HG03457 (cell line): ENCODE measurements around the gene DYRK2.

Experiments used
- ATAC-seq: cut with Tn5 transposase; IDR thresholded peaks from one replicate; pipeline ENCODE4 v1.9.1; 2021; ENCODE audit warnings: moderate number of reproducible peaks; ENCODE audit not compliant: unreplicated experiment

The DYRK2 gene

DNA sequence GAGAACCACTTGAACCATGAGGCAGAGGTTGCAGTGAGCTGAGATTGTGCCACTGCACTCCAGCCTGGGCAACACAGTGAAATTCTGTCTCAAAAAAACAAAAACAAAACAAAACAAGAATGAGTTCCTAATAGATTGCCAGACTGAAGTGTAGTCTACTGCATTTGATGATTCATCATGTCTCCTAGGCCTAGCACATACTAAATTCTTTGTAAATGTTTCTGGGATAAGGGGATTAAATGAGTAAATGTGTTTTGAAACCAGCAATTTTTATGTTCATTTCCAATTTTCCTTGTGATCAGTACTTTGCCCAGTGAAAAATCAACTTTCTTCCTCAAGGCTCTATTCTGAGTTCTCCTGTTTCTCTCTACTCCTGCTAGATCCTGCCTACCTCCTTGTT is 2.9 kb upstream of the DYRK2 start:
- ATAC-seq = no peak

DNA sequence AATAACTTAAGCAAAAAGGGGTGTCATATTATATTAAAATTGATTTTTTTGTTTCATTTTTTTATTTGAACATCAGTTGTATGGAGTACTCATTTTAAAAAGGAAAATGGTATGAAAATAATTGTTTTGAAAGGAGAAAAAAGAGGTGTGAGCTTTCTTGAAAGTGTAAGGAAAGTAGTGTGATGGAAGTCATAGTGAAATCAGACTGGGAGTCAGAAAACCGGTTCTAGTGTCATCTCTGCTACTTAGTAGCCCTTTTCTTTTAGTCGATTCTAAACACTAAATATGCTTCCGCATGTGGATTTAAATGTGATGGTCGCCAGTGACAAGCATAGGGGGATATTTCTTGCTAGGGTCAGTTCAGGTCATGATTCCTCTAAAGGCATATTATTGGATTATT is 1.8 kb upstream of the DYRK2 start:
- no peak for ATAC-seq

DNA sequence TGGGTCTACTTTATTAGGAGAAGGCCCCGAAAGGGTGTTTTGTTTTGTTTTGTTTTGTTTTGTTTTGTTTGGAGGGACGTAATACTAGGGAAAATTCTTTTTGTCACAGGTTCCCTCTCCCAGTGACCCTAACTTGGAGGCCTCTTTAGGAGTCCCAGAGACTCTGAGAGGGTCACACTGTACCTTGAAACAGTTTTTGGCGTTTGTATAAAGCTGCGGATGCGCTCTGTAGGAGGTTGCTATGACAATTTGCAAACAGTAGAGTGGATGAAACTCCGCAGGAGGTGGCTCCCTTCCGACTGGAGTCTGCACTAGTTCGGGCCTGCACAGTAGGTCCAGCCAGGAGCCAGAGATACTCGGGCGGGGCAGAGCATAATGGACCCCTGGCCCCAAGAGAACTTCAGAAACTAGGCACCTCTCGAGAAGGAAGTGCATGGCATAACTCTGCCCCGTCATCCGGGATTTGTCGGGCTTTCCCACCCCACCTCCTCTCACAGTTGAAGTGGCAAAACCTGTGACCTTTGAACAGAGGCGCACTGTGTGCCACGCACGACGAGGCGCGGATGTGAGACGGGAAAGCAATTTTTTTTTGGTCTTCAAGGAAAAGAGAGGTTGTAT is 1.3 kb upstream of the DYRK2 start:
- ATAC-seq = no peak

DNA sequence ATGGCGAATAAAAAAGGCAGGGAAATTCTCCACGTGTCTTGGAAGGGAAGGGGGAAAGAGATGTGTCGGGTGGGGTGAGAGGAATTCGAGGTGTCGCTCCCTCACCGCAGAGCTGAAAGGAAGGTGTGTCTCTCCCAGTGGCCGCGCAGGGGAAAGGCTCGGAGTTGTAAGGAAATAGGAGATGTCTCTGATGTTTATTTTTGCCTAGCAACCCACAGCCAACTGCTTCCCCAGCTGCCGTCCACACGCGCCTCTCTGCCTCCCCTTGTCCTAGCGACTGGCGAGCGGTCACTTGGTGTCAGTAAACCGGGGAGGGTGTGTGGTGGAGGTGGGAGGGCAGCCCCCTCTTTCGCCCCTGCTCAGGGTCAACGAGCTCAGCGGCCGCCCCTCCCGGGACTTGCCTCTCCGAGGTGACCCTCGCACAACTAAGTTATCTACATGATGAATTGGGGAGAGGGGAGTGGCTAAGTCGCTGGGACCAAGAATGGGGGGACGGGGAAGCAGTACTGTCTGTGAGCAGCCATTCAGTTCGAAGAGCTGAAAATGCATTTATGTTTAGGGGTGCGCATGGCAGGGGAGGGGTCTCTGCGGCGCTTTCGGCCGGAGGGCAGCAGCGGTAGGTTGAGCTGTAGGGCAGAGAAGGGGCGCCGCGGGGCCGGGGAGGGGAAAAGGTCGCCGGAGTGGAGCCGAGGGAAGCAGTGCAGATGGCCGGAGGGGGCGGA is 585 bp upstream of the DYRK2 start:
- peak; percentile 1 for ATAC-seq

DNA sequence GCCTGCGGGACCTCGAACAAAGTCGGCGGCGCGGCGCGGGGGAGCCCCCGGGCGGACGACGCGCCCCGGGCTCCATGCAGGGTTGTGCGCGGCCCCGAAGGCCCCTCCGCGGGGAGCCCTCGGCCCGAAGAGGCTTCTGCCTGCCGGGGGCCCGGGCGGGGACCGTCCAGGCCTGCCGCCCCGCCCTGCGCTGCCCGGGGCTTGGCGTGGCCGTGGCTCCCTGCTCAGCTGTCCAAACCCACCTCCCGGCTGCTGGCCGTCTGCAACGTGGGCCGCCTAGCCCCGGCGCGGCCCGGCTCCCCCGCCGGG is 670 bp downstream of the DYRK2 start:
- peak; percentile 30 for ATAC-seq

DNA sequence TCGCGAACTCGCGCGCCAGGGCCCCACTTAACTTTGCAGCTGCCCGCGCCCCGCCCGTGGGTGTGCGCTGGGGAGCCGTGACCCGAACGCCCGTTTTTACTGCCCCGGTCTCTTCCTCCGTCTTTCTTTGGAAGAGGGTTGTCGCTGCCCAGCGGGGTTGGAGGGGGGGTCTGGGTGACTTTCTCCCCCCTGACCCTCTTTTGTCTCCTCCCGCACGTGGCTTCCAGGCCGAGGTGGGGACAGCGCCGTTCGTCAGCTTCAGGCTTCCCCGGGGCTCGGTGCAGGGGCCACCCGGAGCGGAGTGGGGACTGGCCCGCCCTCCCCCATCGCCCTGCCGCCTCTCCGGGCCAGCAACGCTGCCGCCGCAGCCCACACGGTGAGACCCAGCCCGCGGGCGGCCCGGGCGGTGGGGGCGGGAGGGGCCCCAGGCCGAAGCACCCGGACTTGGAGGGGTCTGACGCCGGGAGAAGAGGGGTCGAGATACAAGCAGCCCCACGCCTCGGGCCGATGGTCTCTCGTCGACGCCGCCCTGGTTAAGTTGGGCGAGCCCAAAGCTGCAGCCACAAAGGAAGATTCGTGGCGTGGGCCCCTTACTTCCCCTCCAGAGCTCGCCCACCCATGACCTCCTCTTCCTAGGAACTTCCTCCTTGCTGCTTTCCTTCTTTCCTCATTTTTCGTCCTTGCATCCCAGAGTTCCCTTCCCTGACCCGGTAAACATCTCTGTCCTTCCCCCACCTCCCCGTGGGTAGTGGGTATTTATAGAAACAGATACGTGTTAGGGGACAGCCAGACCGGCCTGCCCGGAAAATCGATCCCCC is 1.2 kb downstream of the DYRK2 start:
- no peak for ATAC-seq

DNA sequence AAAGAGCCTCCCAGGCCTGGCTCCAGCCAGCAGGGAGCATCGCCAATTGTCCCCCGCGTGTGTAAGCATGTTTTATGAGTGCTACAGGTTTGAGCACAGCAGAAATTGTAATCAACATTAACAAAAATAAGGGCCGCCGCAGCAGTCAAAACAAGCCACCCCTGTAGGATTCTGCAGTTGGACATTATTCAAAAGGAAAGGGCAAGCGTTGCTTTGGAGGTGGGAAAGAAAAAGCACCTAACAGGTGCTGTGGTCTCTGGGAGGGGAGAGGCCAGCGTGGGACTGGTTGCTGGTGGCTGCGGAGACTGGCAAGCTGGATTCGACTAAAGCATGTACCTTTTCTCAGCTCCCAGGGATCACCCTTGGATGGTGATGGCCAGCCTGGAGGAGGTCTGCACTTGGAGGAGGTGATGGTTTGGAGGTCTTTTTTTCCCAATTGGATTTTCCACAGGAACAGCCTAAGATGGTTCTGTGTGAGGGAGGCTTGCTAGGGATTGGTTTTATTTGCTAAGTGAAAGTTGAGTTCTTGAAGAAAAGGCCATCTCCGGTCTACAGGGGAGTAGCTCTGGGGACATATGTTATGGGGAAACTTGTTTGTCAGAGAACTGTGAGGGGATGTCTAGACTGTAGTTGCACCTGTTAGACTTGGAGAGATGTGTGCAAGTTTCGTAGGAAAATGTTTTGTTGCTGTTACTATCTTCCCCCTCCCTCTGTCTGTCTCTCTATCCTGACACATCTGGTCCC is 2.0 kb downstream of the DYRK2 start:
- ATAC-seq = no peak

DNA sequence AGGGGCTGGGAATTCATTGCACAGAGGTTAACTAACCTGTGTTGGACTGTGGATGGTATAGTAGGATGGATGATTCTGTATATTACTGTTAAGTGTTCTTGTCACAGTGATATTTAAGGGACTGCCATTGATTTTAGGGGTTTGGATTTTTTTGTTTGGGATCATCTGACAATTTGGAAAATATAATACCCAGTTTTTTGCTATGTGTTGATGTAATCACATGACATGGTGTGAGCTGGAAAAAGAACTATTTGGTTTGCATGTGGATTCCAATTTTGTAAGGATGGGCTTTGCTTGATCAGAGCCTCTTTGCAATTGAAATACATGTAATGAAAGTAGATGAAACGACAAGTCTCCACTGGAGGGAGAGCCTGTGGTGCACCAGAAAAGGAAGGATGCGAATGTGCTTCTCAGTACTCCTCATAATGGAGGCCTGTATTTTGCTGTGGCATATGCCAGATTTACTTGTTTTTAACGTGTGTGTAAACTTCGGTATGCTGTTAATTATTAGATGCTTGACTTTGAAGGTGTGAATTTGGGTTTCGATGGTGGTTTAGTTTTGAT is 2.7 kb downstream of the DYRK2 start:
- ATAC-seq = no peak

DNA sequence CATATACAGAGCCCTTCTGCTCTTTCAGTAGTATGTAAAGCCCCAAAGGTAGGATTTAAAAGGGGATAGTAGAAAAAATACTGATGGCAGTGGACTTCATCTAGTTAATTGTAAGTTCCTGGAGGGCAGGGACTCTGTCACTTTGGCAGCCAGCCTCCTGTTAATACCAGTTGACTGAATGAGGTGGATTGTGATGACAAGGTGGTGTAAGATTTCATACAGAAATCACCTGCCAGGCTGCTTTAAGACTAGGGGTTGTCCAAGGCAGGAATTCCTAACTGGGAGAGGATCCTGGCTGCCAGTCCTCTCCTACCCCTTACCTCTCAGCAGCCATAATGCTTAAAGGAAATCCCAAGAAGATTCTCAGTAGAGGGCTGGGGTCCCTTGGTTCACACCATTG is 7.3 kb downstream of the DYRK2 start:
- ATAC-seq = no peak

DNA sequence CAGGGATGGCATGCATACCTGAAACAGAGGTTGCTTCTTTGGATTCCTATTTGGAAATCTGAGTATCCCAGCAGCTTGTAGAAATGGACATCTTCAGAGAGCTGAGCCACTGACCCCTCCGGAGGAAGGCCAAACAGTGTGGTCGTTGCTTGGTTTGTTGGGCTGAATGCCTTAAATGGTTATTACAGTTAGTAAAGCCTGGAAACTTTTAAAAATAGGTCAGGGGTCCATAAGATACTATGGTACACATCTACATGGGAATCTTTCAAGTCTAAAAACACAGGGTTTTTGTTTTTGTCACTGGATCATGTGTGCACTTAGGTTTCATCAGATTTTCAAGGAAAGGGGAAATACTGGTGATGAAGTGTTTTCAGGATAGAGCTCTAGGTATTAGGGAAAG is 7.7 kb downstream of the DYRK2 start:
- ATAC-seq = no peak

DNA sequence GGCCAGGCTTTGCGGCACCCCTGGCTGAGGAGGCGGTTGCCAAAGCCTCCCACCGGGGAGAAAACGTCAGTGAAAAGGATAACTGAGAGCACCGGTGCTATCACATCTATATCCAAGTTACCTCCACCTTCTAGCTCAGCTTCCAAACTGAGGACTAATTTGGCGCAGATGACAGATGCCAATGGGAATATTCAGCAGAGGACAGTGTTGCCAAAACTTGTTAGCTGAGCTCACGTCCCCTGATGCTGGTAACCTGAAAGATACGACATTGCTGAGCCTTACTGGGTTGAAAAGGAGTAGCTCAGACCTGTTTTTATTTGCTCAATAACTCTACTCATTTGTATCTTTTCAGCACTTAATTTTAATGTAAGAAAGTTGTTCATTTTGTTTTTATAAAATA is 9.9 kb downstream of the DYRK2 start:
- ATAC-seq = no peak

DNA sequence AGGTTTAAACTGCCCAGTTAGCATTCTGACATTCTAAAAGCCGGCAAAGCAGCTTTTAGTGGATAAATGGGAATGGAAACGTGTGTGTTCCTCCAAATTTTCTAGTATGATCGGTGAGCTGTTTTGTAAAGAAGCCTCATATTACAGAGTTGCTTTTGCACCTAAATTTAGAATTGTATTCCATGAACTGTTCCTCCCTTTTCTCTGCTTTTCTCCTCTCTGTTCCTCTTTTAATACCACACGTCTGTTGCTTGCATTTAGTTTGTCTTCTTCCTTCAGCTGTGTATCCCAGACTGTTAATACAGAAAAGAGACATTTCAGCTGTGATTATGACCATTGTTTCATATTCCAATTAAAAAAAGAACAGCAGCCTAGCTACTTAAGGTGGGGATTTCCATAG is 10.7 kb downstream of the DYRK2 start:
- no peak for ATAC-seq

DNA sequence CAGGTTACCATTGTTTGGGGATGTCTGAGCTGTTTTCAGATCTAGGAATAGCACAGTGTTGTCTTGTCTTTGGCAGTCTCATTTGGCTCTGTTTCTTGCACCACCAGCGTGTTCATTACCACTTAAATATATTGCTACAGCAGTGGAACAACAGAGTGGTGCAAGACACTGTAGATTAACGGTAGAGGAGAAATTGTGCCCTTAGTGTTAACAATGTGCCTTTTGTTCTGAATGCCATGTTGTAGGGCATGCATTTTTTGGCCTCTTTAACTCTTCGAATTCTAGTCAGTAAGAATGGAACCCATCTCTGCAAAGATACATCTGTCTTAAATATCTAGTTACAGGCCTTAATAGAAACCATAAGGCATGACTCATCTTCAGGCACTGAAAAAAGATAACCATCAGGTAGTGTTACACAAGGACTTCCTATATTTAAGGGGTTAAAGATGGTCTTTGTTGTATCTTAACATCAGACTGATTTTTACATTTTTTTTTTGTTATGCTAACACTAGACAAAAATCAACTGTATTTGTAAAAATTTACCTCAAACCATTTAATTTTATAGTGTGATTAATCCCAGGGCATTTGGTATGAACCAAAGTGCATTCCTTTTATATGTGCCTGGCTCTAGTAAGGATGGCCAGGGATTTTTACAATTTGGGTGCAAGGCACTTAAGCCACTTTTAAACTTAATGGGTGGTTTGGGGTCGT is 12.9 kb downstream of the DYRK2 start:
- ATAC-seq = no peak

DNA sequence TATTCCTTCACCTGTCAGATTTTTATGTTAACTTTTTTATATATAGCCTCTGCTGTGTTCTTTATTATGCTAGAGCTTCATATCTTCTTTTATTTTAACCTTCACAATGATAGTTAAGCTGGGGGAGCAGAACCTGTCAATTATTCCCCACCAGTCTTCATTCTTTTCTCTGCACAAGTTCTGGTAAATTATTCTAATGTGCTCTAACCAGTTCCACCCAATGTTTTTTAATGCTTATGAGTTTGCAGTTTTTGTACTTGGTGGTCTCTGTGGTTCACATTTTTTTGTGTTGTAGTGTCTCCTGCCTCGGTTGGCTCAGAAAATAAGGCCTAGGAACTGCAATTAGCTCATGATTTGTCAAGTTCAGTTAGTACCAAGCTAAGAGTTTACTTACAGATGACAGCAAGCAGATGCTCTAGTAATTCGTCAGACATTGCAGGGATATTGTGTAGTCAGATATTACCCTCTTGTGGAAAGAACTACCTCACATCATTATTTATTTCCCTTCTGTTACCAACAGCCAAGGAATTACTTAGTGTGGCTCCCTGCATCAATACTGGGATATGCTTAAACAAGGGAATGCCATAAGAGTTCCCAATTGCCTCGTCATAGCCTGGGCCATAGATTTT is 14.5 kb downstream of the DYRK2 start:
- ATAC-seq = no peak

DNA sequence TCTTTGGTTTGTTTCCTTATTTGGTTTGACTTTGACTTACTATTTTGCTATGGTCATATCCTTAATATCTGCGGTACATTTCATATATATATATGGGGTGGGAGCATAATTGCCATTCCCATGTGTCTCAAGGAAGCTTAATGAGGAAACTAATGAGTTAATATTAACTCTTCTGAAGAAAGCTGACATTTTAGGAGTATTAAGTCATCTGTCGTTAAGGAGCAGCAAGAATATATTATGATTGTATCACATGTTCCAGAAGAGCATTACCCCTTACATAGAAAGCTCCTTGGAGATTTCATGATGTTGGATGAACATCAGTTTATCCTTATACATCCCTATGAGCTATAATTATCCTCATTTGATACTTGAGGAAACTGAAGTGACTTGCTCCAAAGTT is 15.6 kb downstream of the DYRK2 start:
- ATAC-seq = no peak

DNA sequence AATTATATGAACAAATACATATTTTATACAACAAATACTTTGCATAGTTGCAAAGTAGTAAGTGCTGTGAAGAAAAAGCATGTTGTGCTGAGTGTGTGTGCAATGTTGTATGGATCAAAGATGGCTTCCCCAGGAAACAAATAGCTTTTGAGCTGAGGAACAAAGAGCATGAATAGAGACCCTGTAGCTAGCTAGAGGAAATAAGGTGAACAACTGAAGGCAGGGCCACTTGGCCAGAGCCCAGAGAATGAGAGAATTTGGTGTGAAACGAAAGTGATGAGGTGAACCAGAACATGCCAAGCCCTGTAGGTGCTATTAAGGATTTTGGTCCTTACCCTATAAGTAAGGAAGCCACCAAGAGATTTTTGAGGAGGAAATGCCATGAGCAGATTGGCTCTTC is 17.1 kb downstream of the DYRK2 start:
- ATAC-seq = no peak

DNA sequence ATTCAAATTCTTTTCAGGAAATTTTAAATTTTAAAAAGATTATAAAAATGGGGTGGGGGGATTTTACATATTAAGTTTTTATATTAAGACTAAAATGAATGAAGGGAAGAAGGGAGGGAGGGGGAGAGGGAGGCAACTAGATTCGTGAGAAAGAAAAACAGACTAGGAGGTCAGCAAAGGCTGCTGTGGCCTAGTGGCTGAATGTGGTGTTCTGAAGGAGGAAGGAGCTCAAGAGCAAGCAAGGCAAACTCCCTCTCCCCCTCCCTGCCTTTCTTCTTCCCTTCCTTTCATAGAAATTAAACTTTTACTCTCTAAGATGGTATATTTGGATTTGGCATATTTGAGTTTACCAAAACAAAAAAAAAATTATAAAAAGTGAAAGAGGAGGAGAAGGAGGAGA is 18.1 kb downstream of the DYRK2 start:
- ATAC-seq = no peak

DNA sequence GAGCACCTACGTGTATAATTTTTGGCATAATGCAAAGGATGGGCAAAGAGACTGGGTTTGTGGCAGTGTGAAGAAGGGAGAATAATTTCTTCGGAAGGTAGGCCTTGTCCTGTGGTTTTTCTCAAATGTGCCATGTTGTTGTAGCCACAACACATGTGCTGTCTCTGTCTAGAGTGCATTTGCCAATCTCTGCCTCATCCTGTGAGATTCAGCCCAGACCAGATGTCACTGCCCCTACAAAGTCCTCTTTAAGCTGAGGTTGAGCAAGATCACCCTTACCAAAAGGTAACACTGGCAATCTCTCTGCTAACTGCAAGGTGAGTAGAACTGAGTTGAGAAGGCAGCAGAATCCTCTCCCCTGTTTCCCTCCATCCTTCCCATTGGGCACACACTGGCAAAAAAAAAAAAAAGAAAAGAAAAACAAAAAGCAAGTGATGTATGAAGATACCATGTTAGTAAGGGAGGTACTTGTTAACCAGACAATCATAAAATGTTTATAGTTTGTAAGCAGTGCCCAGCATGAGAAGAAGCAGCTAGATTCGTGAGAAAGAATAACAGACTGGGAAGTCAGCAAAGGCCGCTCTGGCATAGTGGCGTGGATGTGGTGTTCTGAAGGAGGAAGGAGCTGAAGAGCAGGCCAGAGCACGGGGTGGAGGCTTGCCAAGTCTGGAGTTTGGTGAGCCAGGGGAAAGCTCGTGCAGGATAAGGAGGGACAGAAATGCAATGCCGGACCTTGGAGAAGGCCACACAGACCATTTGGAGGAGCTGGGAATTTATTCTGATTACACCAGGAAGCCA is 18.9 kb downstream of the DYRK2 start:
- no peak for ATAC-seq

DNA sequence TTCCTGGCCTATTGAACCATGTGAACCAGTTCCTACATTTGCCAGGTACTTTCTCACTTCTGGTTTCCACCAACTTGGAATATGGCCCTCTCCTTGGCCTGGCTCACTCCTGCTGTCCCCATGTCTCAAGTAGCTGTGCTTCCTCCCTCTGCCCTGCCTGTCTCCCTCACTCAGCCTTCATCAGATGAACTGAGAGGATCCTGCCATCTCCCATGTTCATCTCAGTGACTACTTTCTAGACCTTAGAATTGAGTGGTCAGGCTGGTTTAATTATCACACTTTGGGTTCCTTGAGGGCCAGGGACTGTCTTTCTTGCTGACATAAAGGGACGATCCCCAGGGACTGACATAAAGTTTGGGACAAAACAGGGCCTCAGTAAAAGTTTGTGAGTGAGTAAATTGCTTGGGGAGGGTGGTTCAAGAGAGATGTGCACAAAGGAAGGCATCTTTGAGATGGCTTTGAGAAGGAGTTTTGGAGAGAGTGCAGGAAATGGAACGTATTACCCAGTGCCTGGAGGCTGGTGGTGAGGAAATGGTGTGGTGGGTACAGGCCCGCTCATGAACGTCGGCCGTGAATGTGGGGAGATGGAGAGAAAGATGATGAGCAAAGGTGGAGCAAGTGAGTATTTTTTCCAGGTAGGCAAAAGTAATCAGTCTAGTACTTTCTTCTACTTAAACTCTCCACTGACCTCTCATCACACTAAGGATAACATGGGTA is 20.8 kb downstream of the DYRK2 start:
- ATAC-seq = no peak
